ENCODE results near the gene BFSP1. TPM values are rescaled to one million over a fixed set of nuclear protein-coding genes. Genes with fewer than 3 reads are reported as not detected.
A peak's percentile ranks its signal among the peaks of the same experiment; 100 is the strongest.

BFSP1 gene
- total RNA-seq, 1 experiment from 2014 or later = 3.9 TPM

- Mint-ChIP-seq H3K4me3 (ENCODE audit: unreplicated experiment) (peak overlapping the region; percentile 74), H3K4me1 (ENCODE audit: insufficient read depth, unreplicated experiment) (peaks cover 17% of the 10 kb centered on the region), H3K27ac (ENCODE audit: low read depth, unreplicated experiment) (peak overlapping the region; percentile 65), H3K27me3 (ENCODE audit: insufficient read depth, unreplicated experiment) (no peaks in the 10 kb centered on the region), H3K9me3 (ENCODE audit: unreplicated experiment) (no peaks in the 10 kb centered on the region), H3K36me3 (ENCODE audit: insufficient read depth, unreplicated experiment) (no peaks in the 10 kb centered on the region)
- TF ChIP-seq, protein P1, sequence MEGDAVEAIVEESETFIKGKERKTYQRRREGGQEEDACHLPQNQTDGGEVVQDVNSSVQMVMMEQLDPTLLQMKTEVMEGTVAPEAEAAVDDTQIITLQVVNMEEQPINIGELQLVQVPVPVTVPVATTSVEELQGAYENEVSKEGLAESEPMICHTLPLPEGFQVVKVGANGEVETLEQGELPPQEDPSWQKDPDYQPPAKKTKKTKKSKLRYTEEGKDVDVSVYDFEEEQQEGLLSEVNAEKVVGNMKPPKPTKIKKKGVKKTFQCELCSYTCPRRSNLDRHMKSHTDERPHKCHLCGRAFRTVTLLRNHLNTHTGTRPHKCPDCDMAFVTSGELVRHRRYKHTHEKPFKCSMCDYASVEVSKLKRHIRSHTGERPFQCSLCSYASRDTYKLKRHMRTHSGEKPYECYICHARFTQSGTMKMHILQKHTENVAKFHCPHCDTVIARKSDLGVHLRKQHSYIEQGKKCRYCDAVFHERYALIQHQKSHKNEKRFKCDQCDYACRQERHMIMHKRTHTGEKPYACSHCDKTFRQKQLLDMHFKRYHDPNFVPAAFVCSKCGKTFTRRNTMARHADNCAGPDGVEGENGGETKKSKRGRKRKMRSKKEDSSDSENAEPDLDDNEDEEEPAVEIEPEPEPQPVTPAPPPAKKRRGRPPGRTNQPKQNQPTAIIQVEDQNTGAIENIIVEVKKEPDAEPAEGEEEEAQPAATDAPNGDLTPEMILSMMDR (IDR thresholded peaks at IDR 0.05; ENCODE audit: unreplicated experiment) = peak; percentile 50
- DNase-seq (ENCODE audit: unreplicated experiment) = peak; percentile 74
- no TSS peak for BruUV-seq (replicated peaks)
- intact Hi-C loops (cut with micrococcal nuclease) = loop anchor here (1.0 to 2.0 kb wide), 6 partner anchors 32 to 772 kb away; partner anchors contain the start of gene DSTN
- ChIA-PET CTCF (interaction anchor here (0.5 to 4.7 kb wide), 97 partner anchors 9 to 1617 kb away, joined by 3 to 99 read pairs (median 5); partner anchors contain the start of genes BFSP1, DSTN, MGME1 and RRBP1), POLR2A (interaction anchor here (0.6 to 3.1 kb wide), 19 partner anchors 26 to 1002 kb away, joined by 3 to 40 read pairs (median 5); partner anchors contain the start of genes BFSP1, DSTN, MGME1 and RRBP1)
These were observed 26.1 kb downstream of the BFSP1 start for GRCh38 chr20:17504898-17505635.

- CTCF ChIA-PET = interaction anchor here (0.5 to 4.7 kb wide), 77 partner anchors 9 to 1617 kb away, joined by 3 to 99 read pairs (median 5); partner anchors contain the start of genes BFSP1 and DSTN
- intact Hi-C loops (cut with micrococcal nuclease) = loop anchor here (2.0 kb wide), 4 partner anchors 33 to 773 kb away; partner anchors contain the start of gene DSTN
- Mint-ChIP-seq H3K27ac (ENCODE audit: low read depth, unreplicated experiment) (peak overlapping the region; percentile 65), H3K4me1 (ENCODE audit: insufficient read depth, unreplicated experiment) (peaks cover 17% of the 10 kb centered on the region), H3K36me3 (ENCODE audit: insufficient read depth, unreplicated experiment) (no peaks in the 10 kb centered on the region), H3K4me3 (ENCODE audit: unreplicated experiment) (peak overlapping the region; percentile 74), H3K27me3 (ENCODE audit: insufficient read depth, unreplicated experiment) (no peaks in the 10 kb centered on the region), H3K9me3 (ENCODE audit: unreplicated experiment) (no peaks in the 10 kb centered on the region)
- DNase-seq (ENCODE audit: unreplicated experiment) = no peak
- BruUV-seq (replicated peaks) = no TSS peak
- TF ChIP-seq, protein P1 (IDR thresholded peaks at IDR 0.05; ENCODE audit: unreplicated experiment) = no peak
- POLR2A ChIA-PET = interaction anchor here (0.6 to 3.1 kb wide), 15 partner anchors 27 to 1003 kb away, joined by 3 to 40 read pairs (median 5); partner anchors contain the start of genes BFSP1, DSTN, MGME1 and RRBP1
These were observed 26.9 kb downstream of the BFSP1 start for GRCh38 chr20:17504066-17504897.

DNA sequence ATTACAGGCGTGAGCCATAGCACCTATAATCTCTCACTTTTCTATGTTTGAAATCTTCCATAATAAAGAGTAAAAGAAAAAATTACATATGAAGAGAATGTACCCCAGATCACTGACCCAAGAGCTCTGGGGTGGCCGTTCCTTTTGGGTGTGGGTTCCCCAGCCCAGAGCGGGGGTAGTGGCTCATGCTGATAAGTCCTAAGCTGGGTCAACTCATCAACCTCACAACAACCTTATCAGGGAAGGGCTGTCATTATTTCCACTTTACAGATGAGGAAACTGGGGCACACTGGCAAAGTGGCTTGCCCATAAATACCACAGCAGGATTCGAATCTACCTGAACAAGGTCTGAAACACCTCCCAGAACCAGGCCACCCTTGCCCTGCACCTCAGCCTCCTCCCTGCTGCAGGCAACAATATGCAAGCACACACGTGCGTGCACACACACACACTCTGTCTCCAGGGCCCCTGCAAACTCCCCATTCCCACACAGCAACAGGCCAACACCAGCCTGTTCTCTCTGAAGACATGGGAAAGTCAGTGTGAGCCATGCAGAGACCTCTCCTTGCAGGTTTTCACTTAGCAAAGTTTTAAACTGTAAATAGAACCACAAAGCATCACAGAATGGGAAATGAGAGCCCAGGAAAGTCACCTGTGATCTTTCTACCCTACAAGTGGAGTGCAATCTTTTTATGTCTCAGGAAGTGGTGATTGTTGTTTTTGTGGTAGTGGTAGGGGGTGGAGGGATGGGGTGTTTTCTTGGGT, 27.7 kb downstream of the BFSP1 start:
- CTCF ChIA-PET = interaction anchor here (0.5 to 4.7 kb wide), 38 partner anchors 10 to 910 kb away, joined by 3 to 99 read pairs (median 6); partner anchors contain the start of genes BFSP1 and DSTN
- POLR2A ChIA-PET = interaction anchor here (3.1 kb wide), 1 partner anchor 465 kb away, joined by 40 read pairs; the partner anchor contains the start of genes MGME1 and SNX5

More for the DNA sequence above, 27.7 kb downstream of the BFSP1 start:
- DNase-seq (ENCODE audit: unreplicated experiment) = no peak
- intact Hi-C loops (cut with micrococcal nuclease) = loop anchor here (2.0 kb wide), 4 partner anchors 33 to 773 kb away; partner anchors contain the start of gene DSTN
- BruUV-seq (replicated peaks) = no TSS peak
- Mint-ChIP-seq H3K9me3 (ENCODE audit: unreplicated experiment) (no peaks in the 10 kb centered on the region), H3K27me3 (ENCODE audit: insufficient read depth, unreplicated experiment) (no peaks in the 10 kb centered on the region), H3K36me3 (ENCODE audit: insufficient read depth, unreplicated experiment) (no peaks in the 10 kb centered on the region), H3K27ac (ENCODE audit: low read depth, unreplicated experiment) (no peak overlapping the region), H3K4me3 (ENCODE audit: unreplicated experiment) (no peak overlapping the region), H3K4me1 (ENCODE audit: insufficient read depth, unreplicated experiment) (peaks cover 22% of the 10 kb centered on the region)
- TF ChIP-seq, protein P1 (IDR thresholded peaks at IDR 0.05; ENCODE audit: unreplicated experiment) = no peak

All from MCF 10A (cell line).